GM20431 (cell line): ENCODE measurements around the gene EPHB6.

ENCODE experiments used
- in situ Hi-C: fragments of 300-500 bp; cut with MseI, MboI; formaldehyde crosslinking; loops from one replicate; pipeline ENCODE4 v1.15.0; 2020; ENCODE audit warnings: low sequenced_read_pairs; ENCODE audit not compliant: unreplicated experiment

The EPHB6 gene

GRCh38 chr7:142863891-142864685 is 9.2 kb downstream of the EPHB6 start:
- in situ Hi-C loops: no loop called here

GRCh38 chr7:142864980-142865747 is 10.3 kb downstream of the EPHB6 start:
- in situ Hi-C loops: no loop called here

- in situ Hi-C loops: no loop called here
Measured at GRCh38 chr7:142865766-142866165, 10.9 kb downstream of the EPHB6 start.

- in situ Hi-C loops: no loop called here
Measured at GRCh38 chr7:142866361-142867096, 11.7 kb downstream of the EPHB6 start.

- in situ Hi-C loops: no loop called here
Measured at GRCh38 chr7:142867097-142867378, 12.2 kb downstream of the EPHB6 start.

- in situ Hi-C loops: no loop called here
Measured at GRCh38 chr7:142867398-142868187, 12.7 kb downstream of the EPHB6 start.

- in situ Hi-C loops: no loop called here
Measured at GRCh38 chr7:142868188-142868985, 13.5 kb downstream of the EPHB6 start.

GRCh38 chr7:142868986-142869415 is 14.1 kb downstream of the EPHB6 start:
- in situ Hi-C loops: no loop called here

GRCh38 chr7:142869434-142869833 is 14.6 kb downstream of the EPHB6 start:
- in situ Hi-C loops: no loop called here

- in situ Hi-C loops: no loop called here
Measured at GRCh38 chr7:142870147-142870559, 15.3 kb downstream of the EPHB6 start.

GRCh38 chr7:142870566-142871259 is 15.8 kb downstream of the EPHB6 start:
- in situ Hi-C loops: no loop called here

- in situ Hi-C loops: no loop called here
Measured at GRCh38 chr7:142871260-142872105, 16.6 kb downstream of the EPHB6 start.

GRCh38 chr7:142872106-142872675 is 17.3 kb downstream of the EPHB6 start:
- in situ Hi-C loops: no loop called here

GRCh38 chr7:142873281-142873784 is 18.5 kb downstream of the EPHB6 start:
- in situ Hi-C loops: no loop called here

GRCh38 chr7:142873871-142874270 is 19.0 kb downstream of the EPHB6 start:
- in situ Hi-C loops: no loop called here

- in situ Hi-C loops: no loop called here
Measured at GRCh38 chr7:142874409-142874808, 19.5 kb downstream of the EPHB6 start.

- in situ Hi-C loops: loop anchor here (25.0 kb wide), 1 partner anchor 337 kb away; the partner anchor contains the start of gene TAS2R40
Measured at GRCh38 chr7:142874837-142875236, 20.0 kb downstream of the EPHB6 start.
